NB4 (cell line): ENCODE results near the gene PTPRG.

Source experiments
- DNase-seq: peaks from one replicate; pipeline ENCODE4 v3.0.0; 2010; ENCODE audit warnings: low read depth
- H3K4me3 ChIP-seq: one replicate; pipeline ENCODE4 v1.5.1; 2011; ENCODE audit warnings: mild to moderate bottlenecking, low read depth, low read length, moderate library complexity
- MYC ChIP-seq: IDR thresholded peaks from 2 replicates; pipeline ENCODE4 v1.6.1; 2011; ENCODE audit warnings: low read depth, low read length
- POLR2A ChIP-seq: IDR thresholded peaks from 2 replicates; pipeline ENCODE4 v1.6.1; 2011; ENCODE audit warnings: mild to moderate bottlenecking; ENCODE audit not compliant: insufficient read length; ENCODE audit errors: extremely low read depth
- TF ChIP-seq, protein P1 (sequence below): IDR thresholded peaks from one replicate; pipeline ENCODE4 v1.5.1; 2012; ENCODE audit warnings: low read depth, low read length
- TF ChIP-seq, protein P2 (sequence below): IDR thresholded peaks from 2 replicates; pipeline ENCODE4 v1.6.1; 2011; ENCODE audit warnings: low read depth, low read length

The PTPRG gene

DNA sequence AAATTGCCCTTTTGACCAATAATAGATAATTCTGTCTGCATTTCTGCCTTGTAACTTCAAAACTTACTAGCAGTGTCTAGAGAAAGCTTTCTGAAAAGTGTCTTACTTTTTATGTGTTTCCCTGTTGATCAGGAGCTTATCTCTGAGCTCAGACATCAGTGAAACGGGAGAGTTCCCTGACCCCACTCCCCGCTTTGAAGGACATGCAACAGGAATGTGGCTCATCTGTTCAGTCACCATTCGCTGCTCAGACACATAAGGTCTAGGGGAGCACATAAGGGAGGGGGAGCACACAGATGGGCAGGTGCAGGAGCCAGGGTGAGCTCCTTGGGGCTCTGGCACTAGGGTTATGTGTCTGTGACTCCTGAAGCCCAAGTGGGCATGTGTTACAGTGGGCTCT, 607.0 kb downstream of the PTPRG start:
- H3K4me3 ChIP-seq: no peak overlapping the region
- no peak for DNase-seq
- TF ChIP-seq, protein P1, sequence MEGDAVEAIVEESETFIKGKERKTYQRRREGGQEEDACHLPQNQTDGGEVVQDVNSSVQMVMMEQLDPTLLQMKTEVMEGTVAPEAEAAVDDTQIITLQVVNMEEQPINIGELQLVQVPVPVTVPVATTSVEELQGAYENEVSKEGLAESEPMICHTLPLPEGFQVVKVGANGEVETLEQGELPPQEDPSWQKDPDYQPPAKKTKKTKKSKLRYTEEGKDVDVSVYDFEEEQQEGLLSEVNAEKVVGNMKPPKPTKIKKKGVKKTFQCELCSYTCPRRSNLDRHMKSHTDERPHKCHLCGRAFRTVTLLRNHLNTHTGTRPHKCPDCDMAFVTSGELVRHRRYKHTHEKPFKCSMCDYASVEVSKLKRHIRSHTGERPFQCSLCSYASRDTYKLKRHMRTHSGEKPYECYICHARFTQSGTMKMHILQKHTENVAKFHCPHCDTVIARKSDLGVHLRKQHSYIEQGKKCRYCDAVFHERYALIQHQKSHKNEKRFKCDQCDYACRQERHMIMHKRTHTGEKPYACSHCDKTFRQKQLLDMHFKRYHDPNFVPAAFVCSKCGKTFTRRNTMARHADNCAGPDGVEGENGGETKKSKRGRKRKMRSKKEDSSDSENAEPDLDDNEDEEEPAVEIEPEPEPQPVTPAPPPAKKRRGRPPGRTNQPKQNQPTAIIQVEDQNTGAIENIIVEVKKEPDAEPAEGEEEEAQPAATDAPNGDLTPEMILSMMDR: no peak
- TF ChIP-seq POLR2A (no peak), MYC (no peak)
- TF ChIP-seq, protein P2, sequence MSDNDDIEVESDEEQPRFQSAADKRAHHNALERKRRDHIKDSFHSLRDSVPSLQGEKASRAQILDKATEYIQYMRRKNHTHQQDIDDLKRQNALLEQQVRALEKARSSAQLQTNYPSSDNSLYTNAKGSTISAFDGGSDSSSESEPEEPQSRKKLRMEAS: no peak

DNA sequence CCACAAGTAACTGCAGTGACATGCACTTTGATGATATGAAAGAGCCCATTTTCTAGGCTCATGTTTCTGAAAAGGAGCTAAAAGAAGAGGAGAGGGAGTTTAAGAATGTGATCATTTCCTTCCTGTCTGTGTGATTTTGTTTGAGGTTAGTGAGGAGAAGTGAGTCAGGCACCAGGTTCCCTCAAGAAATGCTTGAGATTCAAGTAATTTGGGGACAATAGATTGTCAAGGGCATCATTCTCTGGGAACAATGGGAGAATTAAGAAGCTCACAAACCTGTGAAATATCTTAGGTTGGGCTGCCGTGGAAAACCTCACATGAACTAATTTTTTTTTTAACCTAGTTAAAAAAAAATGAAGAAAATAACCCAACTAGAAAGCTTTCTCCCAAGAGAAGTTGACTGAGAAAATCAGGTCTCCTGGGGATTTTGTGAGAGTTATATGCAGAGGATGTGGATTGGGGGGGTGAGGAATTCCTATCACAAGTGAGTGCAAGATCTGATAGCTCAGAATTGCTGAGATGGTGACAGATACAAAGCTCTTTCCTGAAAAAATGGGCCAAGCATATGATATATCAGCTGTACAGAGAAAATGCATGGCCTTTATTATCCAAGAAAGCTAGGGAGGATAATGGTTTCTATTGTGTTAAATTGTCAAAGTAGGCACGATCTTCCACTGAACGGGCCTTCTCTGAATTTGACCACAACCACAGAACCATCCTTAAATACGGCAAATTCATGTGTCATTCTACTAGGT, 608.7 kb downstream of the PTPRG start:
- TF ChIP-seq, protein P2: no peak
- TF ChIP-seq MYC (no peak), POLR2A (no peak)
- TF ChIP-seq, protein P1: no peak
- no peak for DNase-seq
- H3K4me3 ChIP-seq: no peak overlapping the region

DNA sequence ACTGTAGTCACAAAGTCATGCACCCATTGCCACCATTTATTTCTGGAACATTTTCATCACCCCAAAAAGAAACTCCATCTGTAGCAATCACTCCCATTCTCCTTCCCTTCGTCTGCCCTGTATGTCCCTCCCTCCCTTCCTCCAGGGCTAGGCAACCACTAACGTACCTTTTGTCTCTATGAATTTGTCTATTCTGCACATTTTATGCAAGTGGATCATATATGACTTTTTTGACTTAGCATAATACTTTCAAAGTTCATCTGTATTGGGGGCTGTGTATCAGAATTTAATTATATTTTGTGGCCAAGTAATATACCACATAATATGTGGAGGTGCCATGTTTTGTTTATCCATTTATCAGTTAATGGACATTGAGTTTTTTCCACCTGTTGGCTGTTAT, 610.4 kb downstream of the PTPRG start:
- TF ChIP-seq POLR2A: no peak
- TF ChIP-seq, protein P1: no peak
- TF ChIP-seq, protein P2: no peak
- no peak for TF ChIP-seq MYC
- H3K4me3 ChIP-seq: no peak overlapping the region
- no peak for DNase-seq

DNA sequence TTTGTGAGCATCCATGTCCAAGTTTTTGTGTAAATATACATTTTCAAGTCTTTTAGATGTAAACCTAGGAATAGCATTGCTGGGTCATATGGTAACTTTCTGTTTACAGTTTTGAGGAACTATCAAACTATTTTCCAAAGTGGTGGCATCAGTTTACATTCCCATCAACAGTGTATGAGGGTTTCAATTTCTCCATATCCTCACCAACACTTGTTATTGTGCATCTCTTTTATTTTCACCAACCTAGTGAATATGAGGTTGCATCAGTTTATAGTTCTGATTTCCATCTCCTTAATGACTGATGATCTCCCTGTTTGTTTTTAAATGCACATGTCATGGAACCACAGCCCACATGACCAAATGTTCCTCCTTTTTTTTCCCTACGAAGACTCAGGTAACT, 610.8 kb downstream of the PTPRG start:
- TF ChIP-seq MYC: no peak
- TF ChIP-seq, protein P1: no peak
- TF ChIP-seq POLR2A: no peak
- TF ChIP-seq, protein P2: no peak
- no peak overlapping the region for H3K4me3 ChIP-seq
- no peak for DNase-seq

DNA sequence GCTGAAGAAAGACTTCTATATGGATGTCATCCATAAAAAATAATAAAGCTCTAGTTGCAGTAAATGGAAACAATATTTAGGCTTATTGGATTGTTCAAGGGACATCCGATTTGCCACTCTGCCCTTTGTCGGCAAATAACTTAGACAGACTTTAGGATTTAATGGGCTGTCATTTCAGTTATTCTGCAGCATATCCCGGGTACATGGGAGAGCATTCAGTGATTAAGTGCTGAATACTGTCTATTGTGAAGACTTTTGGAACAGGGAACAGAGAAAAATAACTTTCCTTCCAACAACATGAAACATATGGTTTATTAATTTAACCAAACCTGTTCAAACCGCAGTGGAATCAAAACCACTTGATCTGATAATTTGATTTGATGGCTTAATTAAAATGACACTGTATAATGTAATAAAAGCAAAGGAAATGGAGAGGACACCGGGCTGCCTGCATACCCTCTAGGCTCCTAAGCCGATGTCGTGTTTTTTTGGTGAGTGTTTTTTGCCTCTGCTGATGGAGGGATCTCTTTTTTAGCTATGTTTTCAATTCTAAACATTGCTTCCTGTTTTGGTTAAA, 612.7 kb downstream of the PTPRG start:
- no peak overlapping the region for H3K4me3 ChIP-seq
- no peak for DNase-seq
- TF ChIP-seq MYC: no peak
- TF ChIP-seq, protein P2: no peak
- no peak for TF ChIP-seq POLR2A
- TF ChIP-seq, protein P1: no peak
